ENCODE data around the gene SCN11A.

DNA sequence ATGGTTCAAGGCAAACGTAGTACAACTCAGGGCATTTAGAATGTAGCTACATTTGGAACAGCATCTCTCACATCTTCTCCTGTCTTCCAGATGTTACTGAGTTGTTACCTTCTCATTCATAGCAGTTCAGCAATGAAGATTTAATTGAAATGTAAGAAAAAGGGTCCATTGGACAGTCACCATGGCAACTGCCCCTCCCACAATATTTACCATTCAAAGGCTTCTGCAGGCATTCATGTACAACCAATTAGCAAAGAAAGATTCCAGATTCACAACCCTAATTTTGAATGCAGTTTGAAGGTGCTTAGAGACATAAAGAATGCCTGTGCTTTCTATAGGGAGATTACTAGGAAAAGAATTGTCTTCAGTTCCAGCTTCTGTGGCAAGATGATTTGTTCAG, 22.2 kb downstream of the SCN11A start:
- TF ChIP-seq, protein P1, sequence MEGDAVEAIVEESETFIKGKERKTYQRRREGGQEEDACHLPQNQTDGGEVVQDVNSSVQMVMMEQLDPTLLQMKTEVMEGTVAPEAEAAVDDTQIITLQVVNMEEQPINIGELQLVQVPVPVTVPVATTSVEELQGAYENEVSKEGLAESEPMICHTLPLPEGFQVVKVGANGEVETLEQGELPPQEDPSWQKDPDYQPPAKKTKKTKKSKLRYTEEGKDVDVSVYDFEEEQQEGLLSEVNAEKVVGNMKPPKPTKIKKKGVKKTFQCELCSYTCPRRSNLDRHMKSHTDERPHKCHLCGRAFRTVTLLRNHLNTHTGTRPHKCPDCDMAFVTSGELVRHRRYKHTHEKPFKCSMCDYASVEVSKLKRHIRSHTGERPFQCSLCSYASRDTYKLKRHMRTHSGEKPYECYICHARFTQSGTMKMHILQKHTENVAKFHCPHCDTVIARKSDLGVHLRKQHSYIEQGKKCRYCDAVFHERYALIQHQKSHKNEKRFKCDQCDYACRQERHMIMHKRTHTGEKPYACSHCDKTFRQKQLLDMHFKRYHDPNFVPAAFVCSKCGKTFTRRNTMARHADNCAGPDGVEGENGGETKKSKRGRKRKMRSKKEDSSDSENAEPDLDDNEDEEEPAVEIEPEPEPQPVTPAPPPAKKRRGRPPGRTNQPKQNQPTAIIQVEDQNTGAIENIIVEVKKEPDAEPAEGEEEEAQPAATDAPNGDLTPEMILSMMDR (conservative IDR thresholded peaks at IDR 0.05 in 1 of 2, IDR thresholded peaks at IDR 0.05 in 1 of 2; ENCODE audit: low read depth in 1 of 2, low read length in 2 of 2) = no peak
- TF ChIP-seq EZH2 (IDR thresholded peaks at IDR 0.05; ENCODE audit: low read length, missing control alignments) = no peak
